ENCODE data around the gene PHLDB3. TPM values are rescaled to one million over a fixed set of nuclear protein-coding genes. Genes with fewer than 3 reads are reported as not detected.

The PHLDB3 gene
- total and polyA plus RNA-seq, 2 of the 13 experiments (the other 11 are each of a cell fraction or from before 2014, with no cell fraction given) = 11.3 to 14.5 TPM

GRCh38 chr19:43511324-43511723 is 6.8 kb upstream of the PHLDB3 start:
- Histone ChIP-seq H3K4me3 (replicated peaks in 1 of 3; ENCODE audit: insufficient read depth in 1 of 3, low read depth in 2 of 3, low read length in 3 of 3) (no peak overlapping the region), H2AFZ (ENCODE audit: low read length) (no peak overlapping the region), H3K27ac (ENCODE audit: extremely low read length, insufficient read depth, low read length) (no peak overlapping the region), H4K20me1 (ENCODE audit: insufficient read depth, low read length) (no peaks in the 10 kb centered on the region), H3K4me1 (ENCODE audit: insufficient read depth, low read length) (peaks cover 9% of the 10 kb centered on the region), H3K36me3 (replicated peaks in 1 of 2; ENCODE audit: control insufficient read depth in 1 of 2, insufficient read depth in 2 of 2, low read length in 2 of 2) (peaks cover 0 to 8% of the 10 kb centered on the region in 2 experiments; a peak in 4 of 5 replicates), H3K9me3 (ENCODE audit: low read length) (no peaks in the 10 kb centered on the region), H3K4me2 (ENCODE audit: low read depth, low read length) (no peak overlapping the region), H3K9ac (ENCODE audit: insufficient read depth, low read depth, low read length) (no peak overlapping the region), H3K79me2 (ENCODE audit: insufficient read depth, low read length) (no peaks in the 10 kb centered on the region), H3K27me3 (ENCODE audit: control insufficient read depth in 1 of 2, insufficient read depth in 2 of 2, low read length in 2 of 2) (no peaks in the 10 kb centered on the region)
- ATAC-seq (no peak), DNase-seq (ENCODE audit: low spot score) (no peak), FAIRE-seq (no peak)
- ChIA-PET POLR2A (no interaction called here), CTCF (ENCODE audit: low intra/inter-chr PET ratio, low total read pairs) (no interaction called here)
- no TSS peak for BruUV-seq (replicated peaks)
- intact Hi-C loops (cut with micrococcal nuclease; ENCODE audit: unreplicated experiment) (no loop called here), in situ Hi-C loops (cut with HindIII; ENCODE audit: extremely low pct_ligation_motif_present, low pct_unique_long_range_greater_than_20kb) (no loop called here)
- 100% methylated on average over 5 of the region's 5 CpGs for WGBS (ENCODE audit: low lambda C conversion rate)
- TF ChIP-seq TMF1 (CRISPR knock-in tag; IDR thresholded peaks at IDR 0.05; ENCODE audit: low read depth) (no peak), ZNF691 (CRISPR knock-in tag; IDR thresholded peaks at IDR 0.05; ENCODE audit: borderline replicate concordance, low read depth) (no peak), ZBTB7B (CRISPR knock-in tag; IDR thresholded peaks at IDR 0.05) (no peak), ZBTB37 (CRISPR knock-in tag; IDR thresholded peaks at IDR 0.05) (no peak), GLI4 (CRISPR knock-in tag; IDR thresholded peaks at IDR 0.05; ENCODE audit: borderline replicate concordance) (no peak), REPIN1 (CRISPR knock-in tag; IDR thresholded peaks at IDR 0.05; ENCODE audit: borderline replicate concordance, low read depth) (no peak), PRDM15 (CRISPR knock-in tag; IDR thresholded peaks at IDR 0.05) (no peak), MZF1 (CRISPR knock-in tag; IDR thresholded peaks at IDR 0.05; ENCODE audit: borderline replicate concordance) (no peak), ZNF616 (CRISPR knock-in tag; IDR thresholded peaks at IDR 0.05; ENCODE audit: low read depth) (no peak)
- TF ChIP-seq, protein P1, sequence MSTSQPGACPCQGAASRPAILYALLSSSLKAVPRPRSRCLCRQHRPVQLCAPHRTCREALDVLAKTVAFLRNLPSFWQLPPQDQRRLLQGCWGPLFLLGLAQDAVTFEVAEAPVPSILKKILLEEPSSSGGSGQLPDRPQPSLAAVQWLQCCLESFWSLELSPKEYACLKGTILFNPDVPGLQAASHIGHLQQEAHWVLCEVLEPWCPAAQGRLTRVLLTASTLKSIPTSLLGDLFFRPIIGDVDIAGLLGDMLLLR (CRISPR knock-in tag; IDR thresholded peaks at IDR 0.05) = no peak
- TF ChIP-seq, protein P2, sequence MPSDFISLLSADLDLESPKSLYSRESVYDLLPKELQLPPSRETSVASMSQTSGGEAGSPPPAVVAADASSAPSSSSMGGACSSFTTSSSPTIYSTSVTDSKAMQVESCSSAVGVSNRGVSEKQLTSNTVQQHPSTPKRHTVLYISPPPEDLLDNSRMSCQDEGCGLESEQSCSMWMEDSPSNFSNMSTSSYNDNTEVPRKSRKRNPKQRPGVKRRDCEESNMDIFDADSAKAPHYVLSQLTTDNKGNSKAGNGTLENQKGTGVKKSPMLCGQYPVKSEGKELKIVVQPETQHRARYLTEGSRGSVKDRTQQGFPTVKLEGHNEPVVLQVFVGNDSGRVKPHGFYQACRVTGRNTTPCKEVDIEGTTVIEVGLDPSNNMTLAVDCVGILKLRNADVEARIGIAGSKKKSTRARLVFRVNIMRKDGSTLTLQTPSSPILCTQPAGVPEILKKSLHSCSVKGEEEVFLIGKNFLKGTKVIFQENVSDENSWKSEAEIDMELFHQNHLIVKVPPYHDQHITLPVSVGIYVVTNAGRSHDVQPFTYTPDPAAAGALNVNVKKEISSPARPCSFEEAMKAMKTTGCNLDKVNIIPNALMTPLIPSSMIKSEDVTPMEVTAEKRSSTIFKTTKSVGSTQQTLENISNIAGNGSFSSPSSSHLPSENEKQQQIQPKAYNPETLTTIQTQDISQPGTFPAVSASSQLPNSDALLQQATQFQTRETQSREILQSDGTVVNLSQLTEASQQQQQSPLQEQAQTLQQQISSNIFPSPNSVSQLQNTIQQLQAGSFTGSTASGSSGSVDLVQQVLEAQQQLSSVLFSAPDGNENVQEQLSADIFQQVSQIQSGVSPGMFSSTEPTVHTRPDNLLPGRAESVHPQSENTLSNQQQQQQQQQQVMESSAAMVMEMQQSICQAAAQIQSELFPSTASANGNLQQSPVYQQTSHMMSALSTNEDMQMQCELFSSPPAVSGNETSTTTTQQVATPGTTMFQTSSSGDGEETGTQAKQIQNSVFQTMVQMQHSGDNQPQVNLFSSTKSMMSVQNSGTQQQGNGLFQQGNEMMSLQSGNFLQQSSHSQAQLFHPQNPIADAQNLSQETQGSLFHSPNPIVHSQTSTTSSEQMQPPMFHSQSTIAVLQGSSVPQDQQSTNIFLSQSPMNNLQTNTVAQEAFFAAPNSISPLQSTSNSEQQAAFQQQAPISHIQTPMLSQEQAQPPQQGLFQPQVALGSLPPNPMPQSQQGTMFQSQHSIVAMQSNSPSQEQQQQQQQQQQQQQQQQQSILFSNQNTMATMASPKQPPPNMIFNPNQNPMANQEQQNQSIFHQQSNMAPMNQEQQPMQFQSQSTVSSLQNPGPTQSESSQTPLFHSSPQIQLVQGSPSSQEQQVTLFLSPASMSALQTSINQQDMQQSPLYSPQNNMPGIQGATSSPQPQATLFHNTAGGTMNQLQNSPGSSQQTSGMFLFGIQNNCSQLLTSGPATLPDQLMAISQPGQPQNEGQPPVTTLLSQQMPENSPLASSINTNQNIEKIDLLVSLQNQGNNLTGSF (CRISPR knock-in tag; IDR thresholded peaks at IDR 0.05) = no peak
